ENCODE measurements around the gene DHX16.

DNA sequence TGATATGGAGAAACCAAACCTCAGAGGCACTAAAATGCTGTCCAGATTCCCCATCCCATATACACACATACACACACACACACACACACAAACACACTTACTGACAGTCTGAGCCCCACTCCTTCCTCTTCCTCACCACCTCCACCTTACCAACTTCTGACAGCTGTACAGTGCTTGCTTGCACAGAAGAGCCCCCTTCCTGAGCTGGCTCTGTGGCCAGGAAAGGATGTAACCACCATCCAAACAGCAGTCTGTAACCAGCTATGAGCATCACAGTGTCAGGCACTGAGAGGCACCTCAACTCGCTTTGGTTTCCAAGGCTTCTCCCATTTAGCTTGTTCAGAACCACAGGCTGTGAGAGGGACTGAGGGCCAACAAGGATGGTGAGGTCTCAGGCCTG is 31.8 kb downstream of the DHX16 start:
- TF ChIP-seq KAT7 (CRISPR knock-in tag; IDR thresholded peaks at IDR 0.05; ENCODE audit: borderline replicate concordance) (no peak), OVOL2 (CRISPR knock-in tag; IDR thresholded peaks at IDR 0.05; ENCODE audit: borderline replicate concordance) (no peak), ZNF232 (CRISPR knock-in tag; IDR thresholded peaks at IDR 0.05) (no peak), NR2C2 (CRISPR knock-in tag; IDR thresholded peaks at IDR 0.05) (no peak), CREB1 (CRISPR knock-in tag; IDR thresholded peaks at IDR 0.05) (no peak), FOXK1 (CRISPR knock-in tag; IDR thresholded peaks at IDR 0.05) (no peak), MYBL2 (CRISPR knock-in tag; IDR thresholded peaks at IDR 0.05) (no peak), FOXJ3 (CRISPR knock-in tag; IDR thresholded peaks at IDR 0.05; ENCODE audit: borderline replicate concordance) (no peak)
- TF ChIP-seq, protein P1, sequence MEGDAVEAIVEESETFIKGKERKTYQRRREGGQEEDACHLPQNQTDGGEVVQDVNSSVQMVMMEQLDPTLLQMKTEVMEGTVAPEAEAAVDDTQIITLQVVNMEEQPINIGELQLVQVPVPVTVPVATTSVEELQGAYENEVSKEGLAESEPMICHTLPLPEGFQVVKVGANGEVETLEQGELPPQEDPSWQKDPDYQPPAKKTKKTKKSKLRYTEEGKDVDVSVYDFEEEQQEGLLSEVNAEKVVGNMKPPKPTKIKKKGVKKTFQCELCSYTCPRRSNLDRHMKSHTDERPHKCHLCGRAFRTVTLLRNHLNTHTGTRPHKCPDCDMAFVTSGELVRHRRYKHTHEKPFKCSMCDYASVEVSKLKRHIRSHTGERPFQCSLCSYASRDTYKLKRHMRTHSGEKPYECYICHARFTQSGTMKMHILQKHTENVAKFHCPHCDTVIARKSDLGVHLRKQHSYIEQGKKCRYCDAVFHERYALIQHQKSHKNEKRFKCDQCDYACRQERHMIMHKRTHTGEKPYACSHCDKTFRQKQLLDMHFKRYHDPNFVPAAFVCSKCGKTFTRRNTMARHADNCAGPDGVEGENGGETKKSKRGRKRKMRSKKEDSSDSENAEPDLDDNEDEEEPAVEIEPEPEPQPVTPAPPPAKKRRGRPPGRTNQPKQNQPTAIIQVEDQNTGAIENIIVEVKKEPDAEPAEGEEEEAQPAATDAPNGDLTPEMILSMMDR (IDR thresholded peaks at IDR 0.05): no peak
- TF ChIP-seq, protein P2, sequence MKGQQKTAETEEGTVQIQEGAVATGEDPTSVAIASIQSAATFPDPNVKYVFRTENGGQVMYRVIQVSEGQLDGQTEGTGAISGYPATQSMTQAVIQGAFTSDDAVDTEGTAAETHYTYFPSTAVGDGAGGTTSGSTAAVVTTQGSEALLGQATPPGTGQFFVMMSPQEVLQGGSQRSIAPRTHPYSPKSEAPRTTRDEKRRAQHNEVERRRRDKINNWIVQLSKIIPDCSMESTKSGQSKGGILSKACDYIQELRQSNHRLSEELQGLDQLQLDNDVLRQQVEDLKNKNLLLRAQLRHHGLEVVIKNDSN (CRISPR knock-in tag; IDR thresholded peaks at IDR 0.05): no peak
- TF ChIP-seq, protein P3, sequence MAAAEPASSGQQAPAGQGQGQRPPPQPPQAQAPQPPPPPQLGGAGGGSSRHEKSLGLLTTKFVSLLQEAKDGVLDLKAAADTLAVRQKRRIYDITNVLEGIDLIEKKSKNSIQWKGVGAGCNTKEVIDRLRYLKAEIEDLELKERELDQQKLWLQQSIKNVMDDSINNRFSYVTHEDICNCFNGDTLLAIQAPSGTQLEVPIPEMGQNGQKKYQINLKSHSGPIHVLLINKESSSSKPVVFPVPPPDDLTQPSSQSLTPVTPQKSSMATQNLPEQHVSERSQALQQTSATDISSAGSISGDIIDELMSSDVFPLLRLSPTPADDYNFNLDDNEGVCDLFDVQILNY (CRISPR knock-in tag; IDR thresholded peaks at IDR 0.05): no peak
- TF ChIP-seq, protein P4, sequence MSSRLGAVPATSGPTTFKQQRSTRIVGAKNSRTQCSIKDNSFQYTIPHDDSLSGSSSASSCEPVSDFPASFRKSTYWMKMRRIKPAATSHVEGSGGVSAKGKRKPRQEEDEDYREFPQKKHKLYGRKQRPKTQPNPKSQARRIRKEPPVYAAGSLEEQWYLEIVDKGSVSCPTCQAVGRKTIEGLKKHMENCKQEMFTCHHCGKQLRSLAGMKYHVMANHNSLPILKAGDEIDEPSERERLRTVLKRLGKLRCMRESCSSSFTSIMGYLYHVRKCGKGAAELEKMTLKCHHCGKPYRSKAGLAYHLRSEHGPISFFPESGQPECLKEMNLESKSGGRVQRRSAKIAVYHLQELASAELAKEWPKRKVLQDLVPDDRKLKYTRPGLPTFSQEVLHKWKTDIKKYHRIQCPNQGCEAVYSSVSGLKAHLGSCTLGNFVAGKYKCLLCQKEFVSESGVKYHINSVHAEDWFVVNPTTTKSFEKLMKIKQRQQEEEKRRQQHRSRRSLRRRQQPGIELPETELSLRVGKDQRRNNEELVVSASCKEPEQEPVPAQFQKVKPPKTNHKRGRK (CRISPR knock-in tag; IDR thresholded peaks at IDR 0.05; ENCODE audit: borderline replicate concordance): no peak
- TF ChIP-seq, protein P5, sequence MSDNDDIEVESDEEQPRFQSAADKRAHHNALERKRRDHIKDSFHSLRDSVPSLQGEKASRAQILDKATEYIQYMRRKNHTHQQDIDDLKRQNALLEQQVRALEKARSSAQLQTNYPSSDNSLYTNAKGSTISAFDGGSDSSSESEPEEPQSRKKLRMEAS (CRISPR knock-in tag; IDR thresholded peaks at IDR 0.05): no peak
- TF ChIP-seq, protein P6, sequence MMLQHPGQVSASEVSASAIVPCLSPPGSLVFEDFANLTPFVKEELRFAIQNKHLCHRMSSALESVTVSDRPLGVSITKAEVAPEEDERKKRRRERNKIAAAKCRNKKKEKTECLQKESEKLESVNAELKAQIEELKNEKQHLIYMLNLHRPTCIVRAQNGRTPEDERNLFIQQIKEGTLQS (CRISPR knock-in tag; conservative IDR thresholded peaks at IDR 0.05): no peak
